ENCODE data around the gene PRKAR1A.
A peak's percentile ranks its signal among the peaks of the same experiment; 100 is the strongest.
"Not testable (repeated sequence)": the region's sequence is repeated elsewhere in the genome, so short reads cannot be mapped to it uniquely, and the experiment has no call there.

The PRKAR1A gene
- total RNA-seq = 158 to 296 (median 278) reads per million in 3 experiments

GRCh38 chr17:68512247-68512959 is at the start of gene PRKAR1A:
PRKAR1A (plus strand) TSS chr17:68512430; CDS start chr17:68515400, 2,970 bp downstream.
- DNase-seq = peak; percentile 95

GRCh38 chr17:68463211-68464019 is 48.8 kb upstream of the PRKAR1A start:
- no peak for DNase-seq

- no peak for DNase-seq
Observed at GRCh38 chr17:68468334-68468733, 43.9 kb upstream of the PRKAR1A start.

- DNase-seq = no peak
Observed at GRCh38 chr17:68468788-68469187, 43.4 kb upstream of the PRKAR1A start.

GRCh38 chr17:68470961-68471360 is 41.3 kb upstream of the PRKAR1A start:
- no peak for DNase-seq

GRCh38 chr17:68480885-68481284 is 31.3 kb upstream of the PRKAR1A start:
- DNase-seq = no peak

- DNase-seq = no peak
Observed at GRCh38 chr17:68482576-68483041, 29.6 kb upstream of the PRKAR1A start.

- no peak for DNase-seq
Observed at GRCh38 chr17:68484458-68484857, 27.8 kb upstream of the PRKAR1A start.

GRCh38 chr17:68489919-68490318 is 22.3 kb upstream of the PRKAR1A start:
- DNase-seq = no peak

- DNase-seq = no peak
Observed at GRCh38 chr17:68491381-68492231, 20.6 kb upstream of the PRKAR1A start.

- not testable (repeated sequence) for DNase-seq
Observed at GRCh38 chr17:68492394-68493054, 19.7 kb upstream of the PRKAR1A start.

- DNase-seq = no peak
Observed at GRCh38 chr17:68495081-68495480, 17.1 kb upstream of the PRKAR1A start.

- DNase-seq = no peak
Observed at GRCh38 chr17:68497885-68498319, 14.3 kb upstream of the PRKAR1A start.

- DNase-seq = no peak
Observed at GRCh38 chr17:68498479-68499326, 13.5 kb upstream of the PRKAR1A start.

- no peak for DNase-seq
Observed at GRCh38 chr17:68499587-68499986, 12.6 kb upstream of the PRKAR1A start.

GRCh38 chr17:68501074-68501473 is 11.2 kb upstream of the PRKAR1A start:
- no peak for DNase-seq

- no peak for DNase-seq
Observed at GRCh38 chr17:68505951-68506350, 6.3 kb upstream of the PRKAR1A start.

- no peak for DNase-seq
Observed at GRCh38 chr17:68507576-68507975, 4.7 kb upstream of the PRKAR1A start.

GRCh38 chr17:68509141-68510057 is 2.8 kb upstream of the PRKAR1A start:
- no peak for DNase-seq

- no peak for DNase-seq
Observed at GRCh38 chr17:68511254-68511670, 968 bp upstream of the PRKAR1A start.

Data from central memory CD4-positive, alpha-beta T cell (primary cell).